A673 (cell line): ENCODE results near the gene FAM83D. TPM values are rescaled to one million over a fixed set of nuclear protein-coding genes. Genes with fewer than 3 reads are reported as not detected.
"Not testable (repeated sequence)": the region's sequence is repeated elsewhere in the genome, so short reads cannot be mapped to it uniquely, and the experiment has no call there.

ENCODE experiments used
- BruUV-seq: library from RNA; stranded (reverse); fragments of 400-500 nt; replicated peaks from 2 replicates; lab custom pipeline; 2021; lab: Mats Ljungman, UMichigan
- CTCF ChIA-PET: fragments of 300-600 bp; sonication (Branson Sonifier 250); formaldehyde crosslinking; loops from one replicate; lab custom pipeline; 2022; ENCODE audit warnings: antibody characterized with exemption; lab: Charles Lee
- POLR2A ChIA-PET: fragments of 300-600 bp; sonication (Branson Sonifier 250); formaldehyde crosslinking; loops from one replicate; lab custom pipeline; 2022; ENCODE audit warnings: antibody characterized with exemption; ENCODE audit not compliant: low non-redundant PET; lab: Charles Lee
- DNase-seq: peaks from one replicate; pipeline ENCODE4 v3.0.0-alpha.2; 2015; ENCODE audit warnings: low spot score
- H3K27ac ChIP-seq: fragments of 200-600 bp; sonication (generic); 2 replicates; pipeline ENCODE4 v1.5.1; 2016; ENCODE audit warnings: mixed run types, low read depth, mild to moderate bottlenecking, mixed read lengths, antibody characterized with exemption, low read length; ENCODE audit not compliant: poor library complexity, severe bottlenecking
- H3K27me3 ChIP-seq: fragments of 200-600 bp; sonication (generic); replicated peaks from 2 replicates; pipeline ENCODE4 v1.6.1; 2017; ENCODE audit warnings: mixed run types, low read depth, mild to moderate bottlenecking, mixed read lengths, antibody characterized with exemption, low read length; ENCODE audit not compliant: insufficient read depth, poor library complexity
- H3K36me3 ChIP-seq: fragments of 200-600 bp; sonication (generic); 2 replicates; pipeline ENCODE4 v1.6.1; 2016; ENCODE audit warnings: mixed run types, mild to moderate bottlenecking, mixed read lengths, antibody characterized with exemption, low read length; ENCODE audit not compliant: insufficient read depth, poor library complexity, severe bottlenecking
- H3K4me1 ChIP-seq: fragments of 200-600 bp; sonication (generic); 2 replicates; pipeline ENCODE4 v1.6.1; 2017; ENCODE audit warnings: mixed run types, mild to moderate bottlenecking, mixed read lengths, antibody characterized with exemption, low read length; ENCODE audit not compliant: insufficient read depth, poor library complexity, severe bottlenecking
- H3K4me3 ChIP-seq: fragments of 200-600 bp; sonication (generic); 2 replicates; pipeline ENCODE4 v1.5.1; 2016; ENCODE audit warnings: low read depth, mixed run types, mild to moderate bottlenecking, mixed read lengths, low read length; ENCODE audit not compliant: poor library complexity, severe bottlenecking
- H3K9me3 ChIP-seq: fragments of 200-600 bp; sonication (generic); 2 replicates; pipeline ENCODE4 v1.6.1; 2016; ENCODE audit warnings: mixed run types, low read depth, mild to moderate bottlenecking, mixed read lengths, antibody characterized with exemption, low read length; ENCODE audit not compliant: poor library complexity, severe bottlenecking
- CTCF ChIP-seq: fragments of 300-800, 200-600 bp; sonication (generic); conservative IDR thresholded peaks from 2 replicates; pipeline ENCODE4 v1.5.1; 2017; ENCODE audit warnings: low read depth, mild to moderate bottlenecking, antibody characterized with exemption, low read length, moderate library complexity, mixed read lengths
- EZH2 ChIP-seq: fragments of 200-600 bp; sonication (generic); IDR thresholded peaks from 2 replicates; pipeline ENCODE4 v1.6.1; 2017; ENCODE audit warnings: borderline replicate concordance, low read depth, mild to moderate bottlenecking, mixed read lengths, antibody characterized with exemption, low read length; ENCODE audit not compliant: poor library complexity, severe bottlenecking
- intact Hi-C: fragments of 100-400 bp; cut with micrococcal nuclease; formaldehyde crosslinking; loops from one replicate; pipeline ENCODE4 v1.10.0; 2022; ENCODE audit not compliant: unreplicated experiment
- total RNA-seq: library from RNA; stranded (reverse); gene quantifications from 2 replicates; pipeline ENCODE4 v1.2.3, GENCODE V29; 2021

Gene FAM83D
- total RNA-seq, 1 experiment from 2014 or later: 74.0 TPM

- Histone ChIP-seq H3K9me3 (no peaks in the 10 kb centered on the region), H3K27ac (no peak overlapping the region), H3K4me1 (peaks cover 6% of the 10 kb centered on the region), H3K27me3 (no peaks in the 10 kb centered on the region), H3K36me3 (peaks cover 19% of the 10 kb centered on the region), H3K4me3 (no peak overlapping the region)
- intact Hi-C loops: no loop called here
- no peak for DNase-seq
- CTCF ChIA-PET: no interaction called here
- POLR2A ChIA-PET: interaction anchor here (0.5 kb wide), 1 partner anchor 23 kb away, joined by 11 read pairs; no protein-coding TSS in a partner anchor
- no TSS peak for BruUV-seq
- no peak for TF ChIP-seq EZH2
- no peak for TF ChIP-seq CTCF
Measured at GRCh38 chr20:38957235-38957876, 31.1 kb downstream of the FAM83D start.

GRCh38 chr20:38957915-38958485 is 31.8 kb downstream of the FAM83D start:
- H3K4me1 ChIP-seq: peaks cover 7% of the 10 kb centered on the region
- H3K9me3 ChIP-seq: no peaks in the 10 kb centered on the region
- peaks cover 12% of the 10 kb centered on the region for H3K36me3 ChIP-seq
- H3K27ac ChIP-seq: no peak overlapping the region
- intact Hi-C loops: no loop called here
- CTCF ChIA-PET: interaction anchor here (0.6 kb wide), 1 partner anchor 63 kb away, joined by 3 read pairs; no protein-coding TSS in a partner anchor
- H3K4me3 ChIP-seq: no peak overlapping the region
- H3K27me3 ChIP-seq: no peaks in the 10 kb centered on the region
- no peak for DNase-seq
- POLR2A ChIA-PET: no interaction called here
- TF ChIP-seq CTCF (no peak), EZH2 (no peak)
- BruUV-seq: no TSS peak

GRCh38 chr20:38960187-38960687 is 34.0 kb downstream of the FAM83D start:
- H3K9me3 ChIP-seq, H3K27ac ChIP-seq, intact Hi-C loops, BruUV-seq, POLR2A ChIA-PET, H3K4me3 ChIP-seq, CTCF ChIA-PET, DNase-seq, H3K27me3 ChIP-seq, H3K36me3 ChIP-seq: not testable (repeated sequence)
- H3K4me1 ChIP-seq: peaks cover 13% of the 10 kb centered on the region
